ENCODE measurements around the gene FBP1. TPM values are rescaled to one million over a fixed set of nuclear protein-coding genes. Genes with fewer than 3 reads are reported as not detected.

Gene FBP1
- total and polyA plus RNA-seq, 10 of the 15 experiments (the other 5 are each of a cell fraction or from before 2014, with no cell fraction given) = 0.11 to 0.38 (median 0.15) TPM; not detected in 7

DNA sequence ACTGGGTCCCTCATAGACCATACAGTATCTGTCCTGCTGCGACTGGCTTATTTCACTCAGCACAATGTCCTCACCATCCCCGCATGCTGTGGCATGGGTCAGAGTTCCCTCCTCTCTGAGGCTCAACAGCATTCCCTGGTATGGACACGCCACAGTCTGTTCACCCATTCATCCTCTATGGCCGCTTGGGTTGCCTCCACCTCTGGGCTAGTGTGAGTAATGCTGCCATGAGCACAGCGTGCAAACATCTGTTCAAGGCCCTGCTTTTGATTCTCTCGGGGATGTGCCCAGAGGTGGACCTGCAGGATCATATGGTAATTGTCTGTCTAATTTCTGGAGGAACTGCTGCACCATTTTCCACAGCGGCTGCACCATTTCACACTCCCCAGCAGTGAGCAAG, 40.2 kb downstream of the FBP1 start:
- Histone ChIP-seq H3K4me3 (no peak overlapping the region), H3K9me3 (replicated peaks; ENCODE audit: control insufficient read depth, insufficient read depth, low read length) (no peaks in the 10 kb centered on the region), H3K36me3 (ENCODE audit: control insufficient read depth in 2 of 2, insufficient read depth in 2 of 2, low read length in 1 of 2) (no peaks in the 10 kb centered on the region), H3K4me2 (ENCODE audit: control insufficient read depth, insufficient read depth) (no peak overlapping the region), H3K4me1 (ENCODE audit: control insufficient read depth, insufficient read depth, low read length) (no peaks in the 10 kb centered on the region), H4K20me1 (ENCODE audit: control insufficient read depth, insufficient read depth) (no peaks in the 10 kb centered on the region), H3K27me3 (replicated peaks in 1 of 2; ENCODE audit: control insufficient read depth in 2 of 2, insufficient read depth in 2 of 2, low read length in 1 of 2) (no peaks in the 10 kb centered on the region), H3K9ac (ENCODE audit: control insufficient read depth, insufficient read depth, low read length) (no peak overlapping the region), H2AFZ (ENCODE audit: control insufficient read depth, low read depth, low read length) (no peak overlapping the region), H3K79me2 (ENCODE audit: control insufficient read depth, insufficient read depth, low read length) (no peaks in the 10 kb centered on the region), H3K27ac (ENCODE audit: control insufficient read depth, insufficient read depth) (no peak overlapping the region)
- ChIA-PET CTCF (interaction anchor here (1.3 kb wide), 1 partner anchor 18 kb away, joined by 3 read pairs; no protein-coding TSS in a partner anchor), POLR2A (no interaction called here), RAD21 (ENCODE audit: unreplicated experiment) (interaction anchor here (2.0 kb wide), 1 partner anchor 44 kb away, joined by 6 read pairs; the partner anchor contains the start of gene PCAT7), SMC1A (ENCODE audit: uncharacterized antibody, unreplicated experiment) (no interaction called here)
- no peak for ATAC-seq
- WGBS (ENCODE audit: insufficient coverage, insufficient replicate concordance, low lambda C conversion rate, missing lambda C conversion rate) = 53% methylated on average over 7 of the region's 7 CpGs
- intact Hi-C loops (cut with micrococcal nuclease; ENCODE audit: unreplicated experiment) = no loop called here
- FAIRE-seq = no peak
- in situ Hi-C loops (cut with MboI) = no loop called here
- no peak for TF ChIP-seq NR2C1 (IDR thresholded peaks at IDR 0.05)
- no peak for TF ChIP-seq GABPA (IDR thresholded peaks at IDR 0.05; ENCODE audit: low read depth)
- no peak for TF ChIP-seq KAT2A (conservative IDR thresholded peaks at IDR 0.05; ENCODE audit: control insufficient read depth, low read depth, low read length)
- BruUV-seq (replicated peaks) = no TSS peak
- DNase-seq (ENCODE audit: low read depth, low spot score) = no peak

DNA sequence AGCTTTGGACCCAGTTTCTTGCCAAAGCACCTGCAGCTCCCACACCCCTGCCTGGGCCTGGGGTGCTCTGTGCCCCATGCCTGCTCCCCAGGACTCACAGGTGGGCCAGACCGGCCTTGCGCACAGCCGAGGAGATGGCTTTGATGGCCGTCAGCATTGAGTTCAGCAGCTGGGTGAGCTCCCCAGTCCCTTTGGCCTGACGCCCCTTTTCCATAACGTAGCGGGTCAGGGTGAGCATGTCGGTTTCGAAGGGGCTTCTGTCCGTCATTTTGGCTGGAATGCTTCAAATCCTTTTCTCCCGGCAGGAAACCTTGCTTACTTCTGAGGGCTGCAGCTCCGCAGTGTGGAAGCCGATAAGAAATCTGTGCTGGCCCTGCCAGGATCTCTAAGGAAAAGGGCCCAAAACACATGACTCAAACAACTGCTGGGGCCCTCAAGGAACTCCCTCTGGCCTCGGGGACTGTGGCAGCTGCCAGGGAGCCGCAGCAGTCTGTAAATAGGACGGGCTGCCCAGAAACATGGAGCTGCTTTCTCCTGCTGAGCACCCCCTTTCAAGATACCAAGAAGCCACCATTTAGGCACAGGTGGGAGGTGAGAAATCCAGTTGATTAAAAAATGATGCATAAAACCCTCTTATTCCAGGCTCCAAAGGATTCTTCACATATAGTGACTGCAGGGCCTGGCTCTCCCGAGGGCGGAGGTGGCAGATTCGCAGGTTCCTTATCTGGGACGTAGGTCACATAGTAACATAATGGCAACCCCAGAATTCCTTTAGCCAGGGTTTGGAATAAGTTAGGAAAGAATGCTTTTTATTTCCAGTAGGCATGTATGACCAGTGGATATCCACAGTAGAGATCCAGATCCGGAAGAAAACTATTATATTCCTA, 45.6 kb downstream of the FBP1 start, which contains the start of gene FBP2:
Gene FBP2 (minus strand): TSS at position 366 of the 887 bp plus-strand sequence. CDS start 98 bp downstream, at position 268.
- CTCF ChIA-PET = interaction anchor here (1.4 kb wide), 1 partner anchor 39 kb away, joined by 4 read pairs; the partner anchor contains the start of gene PCAT7
- 41% methylated on average over 21 of the region's 21 CpGs for WGBS (ENCODE audit: insufficient coverage, insufficient replicate concordance, low lambda C conversion rate, missing lambda C conversion rate)
- no peak for TF ChIP-seq NR2F1 (conservative IDR thresholded peaks at IDR 0.05)
- TF ChIP-seq, protein P1, sequence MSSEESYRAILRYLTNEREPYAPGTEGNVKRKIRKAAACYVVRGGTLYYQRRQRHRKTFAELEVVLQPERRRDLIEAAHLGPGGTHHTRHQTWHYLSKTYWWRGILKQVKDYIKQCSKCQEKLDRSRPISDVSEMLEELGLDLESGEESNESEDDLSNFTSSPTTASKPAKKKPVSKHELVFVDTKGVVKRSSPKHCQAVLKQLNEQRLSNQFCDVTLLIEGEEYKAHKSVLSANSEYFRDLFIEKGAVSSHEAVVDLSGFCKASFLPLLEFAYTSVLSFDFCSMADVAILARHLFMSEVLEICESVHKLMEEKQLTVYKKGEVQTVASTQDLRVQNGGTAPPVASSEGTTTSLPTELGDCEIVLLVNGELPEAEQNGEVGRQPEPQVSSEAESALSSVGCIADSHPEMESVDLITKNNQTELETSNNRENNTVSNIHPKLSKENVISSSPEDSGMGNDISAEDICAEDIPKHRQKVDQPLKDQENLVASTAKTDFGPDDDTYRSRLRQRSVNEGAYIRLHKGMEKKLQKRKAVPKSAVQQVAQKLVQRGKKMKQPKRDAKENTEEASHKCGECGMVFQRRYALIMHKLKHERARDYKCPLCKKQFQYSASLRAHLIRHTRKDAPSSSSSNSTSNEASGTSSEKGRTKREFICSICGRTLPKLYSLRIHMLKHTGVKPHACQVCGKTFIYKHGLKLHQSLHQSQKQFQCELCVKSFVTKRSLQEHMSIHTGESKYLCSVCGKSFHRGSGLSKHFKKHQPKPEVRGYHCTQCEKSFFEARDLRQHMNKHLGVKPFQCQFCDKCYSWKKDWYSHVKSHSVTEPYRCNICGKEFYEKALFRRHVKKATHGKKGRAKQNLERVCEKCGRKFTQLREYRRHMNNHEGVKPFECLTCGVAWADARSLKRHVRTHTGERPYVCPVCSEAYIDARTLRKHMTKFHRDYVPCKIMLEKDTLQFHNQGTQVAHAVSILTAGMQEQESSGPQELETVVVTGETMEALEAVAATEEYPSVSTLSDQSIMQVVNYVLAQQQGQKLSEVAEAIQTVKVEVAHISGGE (CRISPR knock-in tag; IDR thresholded peaks at IDR 0.05) = no peak
- TF ChIP-seq, protein P2, sequence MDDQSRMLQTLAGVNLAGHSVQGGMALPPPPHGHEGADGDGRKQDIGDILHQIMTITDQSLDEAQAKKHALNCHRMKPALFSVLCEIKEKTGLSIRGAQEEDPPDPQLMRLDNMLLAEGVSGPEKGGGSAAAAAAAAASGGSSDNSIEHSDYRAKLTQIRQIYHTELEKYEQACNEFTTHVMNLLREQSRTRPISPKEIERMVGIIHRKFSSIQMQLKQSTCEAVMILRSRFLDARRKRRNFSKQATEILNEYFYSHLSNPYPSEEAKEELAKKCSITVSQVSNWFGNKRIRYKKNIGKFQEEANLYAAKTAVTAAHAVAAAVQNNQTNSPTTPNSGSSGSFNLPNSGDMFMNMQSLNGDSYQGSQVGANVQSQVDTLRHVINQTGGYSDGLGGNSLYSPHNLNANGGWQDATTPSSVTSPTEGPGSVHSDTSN (IDR thresholded peaks at IDR 0.05; ENCODE audit: insufficient replicate concordance, low read depth, low read length) = no peak
- no peak for TF ChIP-seq HDAC6 (IDR thresholded peaks at IDR 0.05; ENCODE audit: unreplicated experiment)
- TF ChIP-seq FOXK2 (IDR thresholded peaks at IDR 0.05) = no peak
- no peak for TF ChIP-seq SMARCA5 (IDR thresholded peaks at IDR 0.05)
- TF ChIP-seq CREM (IDR thresholded peaks at IDR 0.05; ENCODE audit: low read depth) = no peak
- TF ChIP-seq PML (IDR thresholded peaks at IDR 0.05; ENCODE audit: low read length) = no peak

More for the DNA sequence above, 45.6 kb downstream of the FBP1 start, which contains the start of gene FBP2:
- Histone ChIP-seq H2AFZ (ENCODE audit: control insufficient read depth, low read depth, low read length) (no peak within 1 kb of the TSS), H3K79me2 (ENCODE audit: control insufficient read depth, insufficient read depth, low read length) (no peaks in the 10 kb centered on the region), H3K27me3 (replicated peaks in 1 of 2; ENCODE audit: control insufficient read depth in 2 of 2, insufficient read depth in 2 of 2, low read length in 1 of 2) (no peaks in the 10 kb centered on the region), H3K36me3 (ENCODE audit: control insufficient read depth in 2 of 2, insufficient read depth in 2 of 2, low read length in 1 of 2) (no peaks in the 10 kb centered on the region), H3K4me3 (no peak within 1 kb of the TSS), H3K4me2 (ENCODE audit: control insufficient read depth, insufficient read depth) (no peak within 1 kb of the TSS), H3K27ac (ENCODE audit: control insufficient read depth, insufficient read depth) (no peak within 1 kb of the TSS), H4K20me1 (ENCODE audit: control insufficient read depth, insufficient read depth) (no peaks in the 10 kb centered on the region), H3K4me1 (ENCODE audit: control insufficient read depth, insufficient read depth, low read length) (no peaks in the 10 kb centered on the region), H3K9ac (ENCODE audit: control insufficient read depth, insufficient read depth, low read length) (no peak within 1 kb of the TSS), H3K9me3 (replicated peaks; ENCODE audit: control insufficient read depth, insufficient read depth, low read length) (no peaks in the 10 kb centered on the region)
- ChIA-PET POLR2A (no interaction called here), SMC1A (ENCODE audit: uncharacterized antibody, unreplicated experiment) (interaction anchor here (0.8 kb wide), 1 partner anchor 8 kb away, joined by 3 read pairs; no protein-coding TSS in a partner anchor), RAD21 (ENCODE audit: unreplicated experiment) (no interaction called here)
- in situ Hi-C loops (cut with MboI) = no loop called here
- FAIRE-seq (no peak), ATAC-seq (no peak), DNase-seq (ENCODE audit: low read depth, low spot score) (no peak)
- BruUV-seq (replicated peaks) = no TSS peak
- intact Hi-C loops (cut with micrococcal nuclease; ENCODE audit: unreplicated experiment) = no loop called here

Measured in GM12878 (cell line).